K562 (cell line): ENCODE measurements around the gene GPR83. TPM values are rescaled to one million over a fixed set of nuclear protein-coding genes. Genes with fewer than 3 reads are reported as not detected.

Experiments used
- ATAC-seq: fragments of 200-7000 bp; cut with Tn5 transposase; 3 replicates; pipeline ENCODE4 v1.9.1; 2020; ENCODE audit warnings: moderate library complexity
- BruUV-seq: library from RNA; stranded (reverse); fragments of 400-500 nt; replicated peaks from 2 replicates; lab custom pipeline; 2021; lab: Mats Ljungman, UMichigan
- CTCF ChIA-PET: fragments of 300-600 bp; formaldehyde crosslinking; extraction: SDS; loops from one replicate; lab custom pipeline; 2021; ENCODE audit warnings: low intra/inter-chr PET ratio; lab: Yijun Ruan, JAX
- POLR2A ChIA-PET: fragments of 300-600, 350-650 bp; sonication (Branson Sonifier 250); formaldehyde crosslinking; extraction: SDS; loops from one replicate; lab custom pipeline; 2021; ENCODE audit warnings: antibody characterized with exemption, inconsistent platforms; lab: Yijun Ruan, JAX
- DNase-seq, 4 experiments: peaks; one replicate each; pipeline versions ENCODE4 v3.0.0 to v3.0.0-alpha.2; 2011 to 2018; ENCODE audit warnings: low spot score in 3 of 4, mixed read lengths in 3 of 4; ENCODE audit errors: extremely low read depth in 1 of 4
- FAIRE-seq: peaks from 2 replicates; lab custom pipeline; 2011; peaks lifted over from hg19 to GRCh38; lab: Jason Lieb, UNC
- H2AFZ ChIP-seq: 2 replicates; pipeline ENCODE4 v1.6.0; 2011; ENCODE audit warnings: low read depth, low read length, control low read depth, inconsistent platforms
- H3K27ac ChIP-seq: fragments of 200-600 bp; 3 replicates; pipeline ENCODE4 v1.8.0; 2011; ENCODE audit warnings: low read depth, mild to moderate bottlenecking, control low read depth, inconsistent platforms, low read length, moderate library complexity, mixed read lengths; ENCODE audit errors: extremely low read depth
- H3K27me3 ChIP-seq, 2 experiments: fragments of 300-600 bp in 1 of 2; 2 replicates in 1 of 2; 3 replicates in 1 of 2; pipeline versions ENCODE4 v1.6.0 to v1.8.0; 2011; ENCODE audit warnings: inconsistent platforms in 2 of 2, low read length in 2 of 2, mild to moderate bottlenecking in 1 of 2, mixed read lengths in 1 of 2, moderate library complexity in 1 of 2; ENCODE audit not compliant: control insufficient read depth in 2 of 2, insufficient read depth in 2 of 2
- H3K36me3 ChIP-seq: fragments of 300-600 bp; 3 replicates; pipeline ENCODE4 v1.8.0; 2011; ENCODE audit warnings: mild to moderate bottlenecking, low read length, inconsistent platforms; ENCODE audit not compliant: control insufficient read depth, insufficient read depth
- H3K4me1 ChIP-seq, 2 experiments: fragments of 200-600 bp in 1 of 2; replicated peaks in 1 of 2; 2 replicates in 1 of 2; 3 replicates in 1 of 2; pipeline versions ENCODE4 v1.5.1 to v1.8.0; 2011; ENCODE audit warnings: inconsistent platforms in 2 of 2, low read length in 2 of 2, mild to moderate bottlenecking in 1 of 2, mixed read lengths in 1 of 2, moderate library complexity in 1 of 2; ENCODE audit not compliant: control insufficient read depth in 2 of 2, insufficient read depth in 2 of 2
- H3K4me2 ChIP-seq: 2 replicates; pipeline ENCODE4 v1.6.1; 2011; ENCODE audit warnings: low read length, control low read depth, inconsistent platforms, mixed read lengths; ENCODE audit not compliant: insufficient read depth
- H3K4me3 ChIP-seq: fragments of 200-600 bp; sonication (generic), shearing (Covaris generic); 2 replicates; pipeline ENCODE4 v1.5.1; 2016; ENCODE audit warnings: control low read depth, inconsistent platforms
- H3K79me2 ChIP-seq: fragments of 200-600 bp; 3 replicates; pipeline ENCODE4 v1.8.0; 2011; ENCODE audit warnings: low read length, inconsistent platforms; ENCODE audit not compliant: control insufficient read depth, insufficient read depth
- H3K9ac ChIP-seq, 2 experiments: 2 replicates each; pipeline versions ENCODE4 v1.6.0 to v1.6.1; 2011; ENCODE audit warnings: low read depth in 2 of 2, low read length in 2 of 2, control low read depth in 1 of 2, inconsistent platforms in 1 of 2, mild to moderate bottlenecking in 1 of 2, mixed read lengths in 1 of 2; ENCODE audit not compliant: insufficient read depth in 1 of 2
- H3K9me1 ChIP-seq: one replicate; pipeline ENCODE4 v1.6.0; 2011; ENCODE audit warnings: inconsistent platforms, mild to moderate bottlenecking, low read length, moderate library complexity; ENCODE audit not compliant: control insufficient read depth, insufficient read depth
- H3K9me3 ChIP-seq: replicated peaks from 2 replicates; pipeline ENCODE4 v1.5.1; 2011; ENCODE audit warnings: low read depth, low read length, inconsistent platforms; ENCODE audit not compliant: control insufficient read depth, insufficient read depth
- H4K20me1 ChIP-seq: replicated peaks from 2 replicates; pipeline ENCODE4 v1.6.1; 2011; ENCODE audit warnings: low read length, inconsistent platforms, mixed read lengths; ENCODE audit not compliant: control insufficient read depth, insufficient read depth
- E4F1 ChIP-seq: fragments of 250-450 bp; sonication (Bioruptor Pico); IDR thresholded peaks from 2 replicates; pipeline ENCODE4 v1.5.0; 2021; ENCODE audit warnings: mild to moderate bottlenecking, borderline replicate concordance
- FOS ChIP-seq: IDR thresholded peaks from 3 replicates; pipeline ENCODE4 v1.6.1; 2011; ENCODE audit not compliant: insufficient read length; ENCODE audit errors: extremely low read depth
- MTA3 ChIP-seq: fragments of 450-650 bp; formaldehyde crosslinking; IDR thresholded peaks from 2 replicates; pipeline ENCODE4 v1.6.1; 2017; ENCODE audit warnings: mild to moderate bottlenecking, borderline replicate concordance
- MYC ChIP-seq, 2 experiments: fragments of 250-450 bp in 1 of 2; sonication (Bioruptor Pico) in 1 of 2; IDR thresholded peaks; 2 replicates each; pipeline versions ENCODE4 v1.5.1 to v1.6.1; 2012 to 2021; ENCODE audit warnings: low read depth in 2 of 2, borderline replicate concordance in 1 of 2, improper control_type of control experiment in 1 of 2, low read length in 1 of 2, mild to moderate bottlenecking in 1 of 2, moderate library complexity in 1 of 2
- NEUROD1 ChIP-seq: fragments of 150-350 bp; IDR thresholded peaks from 2 replicates; pipeline ENCODE4 v1.6.1; 2014; ENCODE audit warnings: borderline replicate concordance, low read length, low read depth; ENCODE audit not compliant: partially characterized antibody
- PHF8 ChIP-seq: fragments of 200-600 bp; sonication (generic); IDR thresholded peaks from 2 replicates; pipeline ENCODE4 v1.6.1; 2012; ENCODE audit warnings: mixed run types, mild to moderate bottlenecking, inconsistent platforms, low read length, moderate library complexity, borderline replicate concordance
- SRSF9 ChIP-seq: fragments of 200-400 bp; formaldehyde crosslinking; IDR thresholded peaks from 2 replicates; pipeline ENCODE4 v1.6.1; 2017; ENCODE audit warnings: low read depth, low read length, borderline replicate concordance
- TFAP4 ChIP-seq: sonication (generic); formaldehyde crosslinking; IDR thresholded peaks from 2 replicates; pipeline ENCODE4 v1.8.0; 2022; ENCODE audit warnings: missing genetic modification reagents, mild to moderate bottlenecking, moderate library complexity, borderline replicate concordance
- XRCC5 ChIP-seq: fragments of 200-400 bp; formaldehyde crosslinking; IDR thresholded peaks from 2 replicates; pipeline ENCODE4 v1.6.1; 2017; ENCODE audit warnings: low read depth, mild to moderate bottlenecking, low read length
- ZBTB33 ChIP-seq: sonication (generic); formaldehyde crosslinking; IDR thresholded peaks from 2 replicates; pipeline ENCODE4 v1.8.1; 2023; ENCODE audit warnings: mild to moderate bottlenecking, missing genetic modification reagents
- ZNF512 ChIP-seq: IDR thresholded peaks from 2 replicates; pipeline ENCODE4 v1.6.1; 2016; ENCODE audit warnings: missing genetic modification characterization, missing compliant biosample characterization
- ZNF584 ChIP-seq: fragments of 200-800 bp; sonication (Bioruptor generic); IDR thresholded peaks from 2 replicates; pipeline ENCODE4 v1.6.1; 2016; ENCODE audit warnings: low read depth, mild to moderate bottlenecking, missing genetic modification characterization, missing compliant biosample characterization
- ZNF75A ChIP-seq: fragments of 450-650 bp; formaldehyde crosslinking; IDR thresholded peaks from 2 replicates; pipeline ENCODE4 v1.4.0; 2020; ENCODE audit warnings: mild to moderate bottlenecking
- WGBS: fragments of 100-300 bp; shearing (Covaris generic); methylation state at CpG from one replicate; pipeline ENCODE4 v1.1.6; 2016; ENCODE audit warnings: low coverage, mixed read lengths; ENCODE audit not compliant: insufficient coverage; ENCODE audit errors: missing lambda C conversion rate; 5-methylcytosine and 5-hydroxymethylcytosine counted together
- in situ Hi-C: fragments of 300-500 bp; cut with MboI; formaldehyde crosslinking; loops from 4 replicates; pipeline ENCODE4 v1.15.0; 2018; ENCODE audit warnings: inconsistent platforms, mixed read lengths
- intact Hi-C: fragments of 100-400 bp; cut with micrococcal nuclease; formaldehyde crosslinking; loops from 2 replicates; pipeline ENCODE4 v1.14.2; 2022
- polyA plus RNA-seq, 8 experiments: library from polyadenylated mRNA; depleted of rRNA in 4 of 8; stranded (reverse) in 5 of 8; unstranded in 3 of 8; fragments of >200 nt; fragmentation: Nextera tagmentation in 2 of 8; fragmentation: Illumina TruSeq in 1 of 8; extraction: Ambion mirVana in 2 of 8; extraction: Trizol in 1 of 8; gene quantifications; 2 replicates each; pipeline versions ENCODE4 v1.2.1 to v1.2.3, GENCODE V29; 2011 to 2014; ENCODE audit warnings: inconsistent platforms in 1 of 8, missing spikeins in 1 of 8
- total RNA-seq, 7 experiments: library from RNA; depleted of rRNA in 6 of 7; stranded (reverse); fragments of >200 nt in 6 of 7; fragmentation: Illumina TruSeq in 2 of 7; extraction: Trizol in 2 of 7; gene quantifications; 2 replicates each; pipeline versions ENCODE4 v1.2.1 to v1.2.3, GENCODE V29; 2011 to 2021; ENCODE audit warnings: low replicate concordance in 1 of 7

The GPR83 gene
- total and polyA plus RNA-seq, 9 of the 15 experiments (the other 6 are each of a cell fraction or from before 2014, with no cell fraction given), result 0.03 to 0.13 (median 0.08) TPM; not detected in 2

GRCh38 chr11:94401773-94402265 is 600 bp upstream of the GPR83 start:
- Histone ChIP-seq H3K27ac (no peak overlapping the region), H3K4me1 (peaks cover 0 to 10% of the 10 kb centered on the region in 2 experiments; a peak in 3 of 5 replicates), H3K79me2 (no peaks in the 10 kb centered on the region), H3K9ac (no peak overlapping the region), H3K4me2 (no peak overlapping the region), H4K20me1 (no peaks in the 10 kb centered on the region), H2AFZ (no peak overlapping the region), H3K36me3 (no peaks in the 10 kb centered on the region), H3K4me3 (no peak overlapping the region), H3K27me3 (peaks cover 11 to 39% of the 10 kb centered on the region in 2 experiments; a peak in 4 of 5 replicates), H3K9me3 (no peaks in the 10 kb centered on the region), H3K9me1 (no peaks in the 10 kb centered on the region)
- ATAC-seq, result no peak
- no peak for FAIRE-seq
- no peak for DNase-seq
- WGBS, result 55% methylated on average over 10 of the region's 10 CpGs
- in situ Hi-C loops (no loop called here), intact Hi-C loops (no loop called here)
- POLR2A ChIA-PET, result interaction anchor here (1.2 kb wide), 1 partner anchor 11 kb away, joined by 5 read pairs; no protein-coding TSS in a partner anchor
- BruUV-seq, result no TSS peak
- CTCF ChIA-PET, result no interaction called here
- TF ChIP-seq ZNF75A (CRISPR knock-in tag), result no peak
- no peak for TF ChIP-seq ZNF584 (CRISPR knock-in tag)
- no peak for TF ChIP-seq TFAP4 (CRISPR knock-in tag)
- TF ChIP-seq ZNF512 (tag), result no peak
- TF ChIP-seq SRSF9, result no peak
- no peak for TF ChIP-seq MYC (IDR thresholded peaks at IDR 0.05; ENCODE audit: low read depth, low read length)
- no peak for TF ChIP-seq MYC (CRISPR knock-in tag; IDR thresholded peaks at IDR 0.05; ENCODE audit: borderline replicate concordance, low read depth)
- TF ChIP-seq ZBTB33, result no peak
- TF ChIP-seq XRCC5, result no peak
- no peak for TF ChIP-seq NEUROD1
- no peak for TF ChIP-seq FOS
- no peak for TF ChIP-seq E4F1 (CRISPR knock-in tag)
- no peak for TF ChIP-seq MTA3
- no peak for TF ChIP-seq PHF8
